Gastrocnemius medialis (tissue), 4 donors: ENCODE results near the gene SLC48A1.

Source experiments
- POLR2A ChIP-seq, 2 donors: fragments of 450-650 bp; IDR thresholded peaks; one replicate each; pipeline ENCODE4 v1.6.1; 2017; ENCODE audit warnings: antibody characterized with exemption in 2 of 2, mild to moderate bottlenecking in 2 of 2, moderate library complexity in 2 of 2
- TF ChIP-seq, protein P1 (sequence below), 5 experiments: fragments of 450-650 bp in 3 of 5; fragments of 200-600 bp in 2 of 5; sonication (generic) in 2 of 5; IDR thresholded peaks in 4 of 5; conservative IDR thresholded peaks in 1 of 5; 1 replicate in 4 of 5; 2 replicates in 1 of 5; pipeline ENCODE4 v1.5.1; 2016 to 2019; ENCODE audit warnings: antibody characterized with exemption in 5 of 5, mild to moderate bottlenecking in 3 of 5, moderate library complexity in 3 of 5

DNA sequence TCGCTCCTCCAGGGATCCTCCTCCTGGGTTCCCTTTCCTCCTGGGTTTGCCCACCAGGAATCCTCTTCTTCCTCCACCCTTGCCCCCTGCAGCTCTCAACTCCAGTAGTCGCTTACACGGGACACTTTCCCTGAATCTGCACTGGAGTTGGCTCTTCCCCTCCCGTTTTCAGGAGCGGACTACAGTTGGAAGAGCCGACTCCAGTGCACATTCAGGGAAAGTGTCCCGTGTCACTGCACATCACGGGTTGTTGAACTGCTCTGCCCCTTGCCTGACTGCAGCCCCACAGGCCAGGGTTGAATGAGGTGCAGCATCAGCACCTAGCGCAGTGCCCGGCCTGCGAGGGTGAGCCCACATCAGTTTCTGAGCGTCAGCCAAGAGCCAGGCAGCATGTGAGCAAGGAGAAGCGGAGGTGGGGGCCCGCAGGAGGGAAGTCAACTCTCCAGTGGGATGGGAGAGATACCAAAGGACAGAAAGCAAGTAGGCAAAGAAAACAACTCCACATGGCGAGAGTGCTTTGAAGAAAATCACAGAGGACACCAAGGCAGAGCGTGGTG lies 27.5 kb upstream of the SLC48A1 start:
- TF ChIP-seq, protein P1, sequence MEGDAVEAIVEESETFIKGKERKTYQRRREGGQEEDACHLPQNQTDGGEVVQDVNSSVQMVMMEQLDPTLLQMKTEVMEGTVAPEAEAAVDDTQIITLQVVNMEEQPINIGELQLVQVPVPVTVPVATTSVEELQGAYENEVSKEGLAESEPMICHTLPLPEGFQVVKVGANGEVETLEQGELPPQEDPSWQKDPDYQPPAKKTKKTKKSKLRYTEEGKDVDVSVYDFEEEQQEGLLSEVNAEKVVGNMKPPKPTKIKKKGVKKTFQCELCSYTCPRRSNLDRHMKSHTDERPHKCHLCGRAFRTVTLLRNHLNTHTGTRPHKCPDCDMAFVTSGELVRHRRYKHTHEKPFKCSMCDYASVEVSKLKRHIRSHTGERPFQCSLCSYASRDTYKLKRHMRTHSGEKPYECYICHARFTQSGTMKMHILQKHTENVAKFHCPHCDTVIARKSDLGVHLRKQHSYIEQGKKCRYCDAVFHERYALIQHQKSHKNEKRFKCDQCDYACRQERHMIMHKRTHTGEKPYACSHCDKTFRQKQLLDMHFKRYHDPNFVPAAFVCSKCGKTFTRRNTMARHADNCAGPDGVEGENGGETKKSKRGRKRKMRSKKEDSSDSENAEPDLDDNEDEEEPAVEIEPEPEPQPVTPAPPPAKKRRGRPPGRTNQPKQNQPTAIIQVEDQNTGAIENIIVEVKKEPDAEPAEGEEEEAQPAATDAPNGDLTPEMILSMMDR (IDR thresholded peaks at IDR 0.05 in 4 of 5, conservative IDR thresholded peaks at IDR 0.05 in 1 of 5) = no peak
- TF ChIP-seq POLR2A (IDR thresholded peaks at IDR 0.05) = no peak
